Osteoblast (primary cell): ENCODE measurements around the gene AXIN2. TPM values are rescaled to one million over a fixed set of nuclear protein-coding genes. Genes with fewer than 3 reads are reported as not detected.

Experiments used
- DNase-seq: peaks from one replicate; pipeline ENCODE4 v3.0.0; 2011; ENCODE audit warnings: low spot score, mixed read lengths; ENCODE audit not compliant: insufficient read length; ENCODE audit errors: missing footprints
- H2AFZ ChIP-seq: 2 replicates; pipeline ENCODE4 v1.6.0; 2011; ENCODE audit warnings: mild to moderate bottlenecking, low read length
- H3K27ac ChIP-seq: 2 replicates; pipeline ENCODE4 v1.5.1; 2011; ENCODE audit warnings: mild to moderate bottlenecking, low read depth, low read length, moderate library complexity
- H3K27me3 ChIP-seq: 2 replicates; pipeline ENCODE4 v1.6.0; 2012; ENCODE audit warnings: mild to moderate bottlenecking, control low read depth, inconsistent platforms, low read length, moderate library complexity; ENCODE audit not compliant: insufficient read depth
- H3K36me3 ChIP-seq: 2 replicates; pipeline ENCODE4 v1.5.1; 2011; ENCODE audit warnings: mild to moderate bottlenecking, low read length, control low read depth, moderate library complexity; ENCODE audit not compliant: insufficient read depth
- H3K4me1 ChIP-seq: 2 replicates; pipeline ENCODE4 v1.5.1; 2011; ENCODE audit warnings: mild to moderate bottlenecking, low read length, control low read depth, moderate library complexity; ENCODE audit not compliant: insufficient read depth
- H3K4me2 ChIP-seq: 2 replicates; pipeline ENCODE4 v1.6.0; 2011; ENCODE audit warnings: mild to moderate bottlenecking, low read length; ENCODE audit not compliant: insufficient read depth
- H3K4me3 ChIP-seq: fragments of 200-600 bp; sonication (generic); 3 replicates; pipeline ENCODE4 v1.5.1; 2012; ENCODE audit warnings: mild to moderate bottlenecking, low read length, inconsistent platforms; ENCODE audit not compliant: insufficient read depth
- H3K79me2 ChIP-seq: 2 replicates; pipeline ENCODE4 v1.6.0; 2012; ENCODE audit warnings: mild to moderate bottlenecking, low read length, control low read depth, inconsistent platforms; ENCODE audit not compliant: insufficient read depth
- H3K9me3 ChIP-seq: 2 replicates; pipeline ENCODE4 v1.5.1; 2011; ENCODE audit warnings: low read depth, low read length, control low read depth
- H4K20me1 ChIP-seq: 2 replicates; pipeline ENCODE4 v1.6.0; 2012; ENCODE audit warnings: mild to moderate bottlenecking, low read length, control low read depth; ENCODE audit not compliant: insufficient read depth
- CTCF ChIP-seq: IDR thresholded peaks from 2 replicates; pipeline ENCODE4 v1.5.1; 2011; ENCODE audit warnings: mild to moderate bottlenecking, low read depth, low read length, moderate library complexity; ENCODE audit errors: extremely low read depth
- total RNA-seq: library from RNA; depleted of rRNA; stranded (reverse); fragments of >200 nt; gene quantifications from 2 replicates; pipeline ENCODE4 v1.2.3, GENCODE V29; 2012

Gene AXIN2
- total RNA-seq, 1 donor: 5.1 TPM

- Histone ChIP-seq H3K4me1 (no peaks in the 10 kb centered on the region), H3K27me3 (peaks cover 3% of the 10 kb centered on the region), H2AFZ (no peak overlapping the region), H3K4me2 (no peak overlapping the region), H3K36me3 (no peaks in the 10 kb centered on the region), H4K20me1 (no peaks in the 10 kb centered on the region), H3K9me3 (no peaks in the 10 kb centered on the region), H3K4me3 (no peak overlapping the region), H3K27ac (no peak overlapping the region), H3K79me2 (no peaks in the 10 kb centered on the region)
- no peak for TF ChIP-seq CTCF
- DNase-seq: no peak
These were observed 37.3 kb upstream of the AXIN2 start for GRCh38 chr17:65598746-65599145.

GRCh38 chr17:65595071-65595656 is 33.7 kb upstream of the AXIN2 start:
- Histone ChIP-seq H3K4me1 (no peaks in the 10 kb centered on the region), H3K9me3 (no peaks in the 10 kb centered on the region), H3K4me2 (no peak overlapping the region), H3K27ac (no peak overlapping the region), H3K36me3 (no peaks in the 10 kb centered on the region), H3K79me2 (no peaks in the 10 kb centered on the region), H3K27me3 (peaks cover 3% of the 10 kb centered on the region), H3K4me3 (no peak overlapping the region), H2AFZ (no peak overlapping the region), H4K20me1 (no peaks in the 10 kb centered on the region)
- no peak for DNase-seq
- no peak for TF ChIP-seq CTCF

GRCh38 chr17:65593855-65594845 is 32.7 kb upstream of the AXIN2 start:
- H4K20me1 ChIP-seq: no peaks in the 10 kb centered on the region
- H3K4me3 ChIP-seq: peak overlapping the region; percentile 51
- H3K79me2 ChIP-seq: no peaks in the 10 kb centered on the region
- peak overlapping the region; percentile 69 for H2AFZ ChIP-seq
- no peaks in the 10 kb centered on the region for H3K4me1 ChIP-seq
- TF ChIP-seq CTCF: no peak
- H3K36me3 ChIP-seq: no peaks in the 10 kb centered on the region
- DNase-seq: peak; percentile 93
- H3K27ac ChIP-seq: no peak overlapping the region
- peak overlapping the region; percentile 78 for H3K4me2 ChIP-seq
- H3K9me3 ChIP-seq: no peaks in the 10 kb centered on the region
- H3K27me3 ChIP-seq: no peaks in the 10 kb centered on the region
